Right lobe of liver (tissue), 6 donors: ENCODE measurements around the gene SHOC1. TPM values are rescaled to one million over a fixed set of nuclear protein-coding genes. Genes with fewer than 3 reads are reported as not detected.

Experiments used
- ATAC-seq, 4 donors: fragments of 200-7000 bp; cut with Tn5 transposase; one replicate each; pipeline ENCODE4 v1.9.1; 2020; ENCODE audit warnings: mild to moderate bottlenecking in 4 of 4, moderate library complexity in 4 of 4
- DNase-seq, 3 donors: peaks; one replicate each; pipeline ENCODE4 v3.0.0-alpha.2; 2020
- H3K27ac ChIP-seq, 3 donors: fragments of 200-600 bp; one replicate each; pipeline ENCODE4 v1.8.0; 2022
- H3K27me3 ChIP-seq, 2 donors: fragments of 200-600 bp; one replicate each; pipeline ENCODE4 v1.8.0; 2022
- H3K36me3 ChIP-seq, 4 donors: fragments of 200-600 bp; sonication (generic) in 1 of 4; one replicate each; pipeline versions ENCODE4 v1.5.1 to v1.8.0; 2017 to 2022; ENCODE audit warnings: control low read depth in 1 of 4
- H3K4me1 ChIP-seq, 4 donors: fragments of 200-600 bp; sonication (generic) in 1 of 4; one replicate each; pipeline versions ENCODE4 v1.5.1 to v1.8.0; 2017 to 2022; ENCODE audit warnings: control low read depth in 1 of 4
- H3K4me3 ChIP-seq, 3 donors: fragments of 200-600 bp; one replicate each; pipeline ENCODE4 v1.8.0; 2022
- H3K9me3 ChIP-seq, 4 donors: fragments of 200-600 bp; sonication (generic) in 1 of 4; one replicate each; pipeline versions ENCODE4 v1.5.1 to v1.8.0; 2017 to 2022; ENCODE audit warnings: control low read depth in 1 of 4
- CTCF ChIP-seq, 4 donors: fragments of 200-600 bp in 3 of 4; fragments of 450-650 bp in 1 of 4; IDR thresholded peaks; one replicate each; pipeline versions ENCODE4 v1.5.1 to v1.8.0; 2016 to 2022; ENCODE audit warnings: antibody characterized with exemption in 4 of 4, mild to moderate bottlenecking in 2 of 4
- POLR2A ChIP-seq: fragments of 450-650 bp; IDR thresholded peaks from one replicate; pipeline ENCODE4 v1.6.1; 2017; ENCODE audit warnings: antibody characterized with exemption, mild to moderate bottlenecking
- WGBS: methylation state at CpG from one replicate; pipeline ENCODE4 v1.1.6; 2018; ENCODE audit warnings: low coverage, low lambda C conversion rate; ENCODE audit not compliant: insufficient coverage; ENCODE audit errors: missing lambda C conversion rate; 5-methylcytosine and 5-hydroxymethylcytosine counted together
- intact Hi-C, 2 donors: fragments of 100-400 bp; cut with DNase I; formaldehyde crosslinking; loops; one replicate each; pipeline versions ENCODE4 v1.11.2 to v1.14.1; 2022
- total RNA-seq, 6 experiments: library from RNA; depleted of rRNA in 2 of 6; stranded (reverse); fragments of >200 nt in 2 of 6; fragmentation: NEBNext Ultra II Directional in 3 of 6; extraction: Animal tissue kit (Norgen Biotek cat#: 25700) in 3 of 6; gene quantifications; one replicate each; pipeline versions ENCODE4 v1.1.0 to v1.2.4, GENCODE V29; 2016 to 2023
- donor health status: DM: no; HTN: yes; CAD: no.
- donor health status: DM: no; HTN: no; CAD: no.
- donor health status: DM: no; HTN: no; CAD: no.
- donor health status: DM: no; HTN: yes; CAD: no.
- donor health status: DM: no; HTN: yes; CAD: no.

SHOC1 gene
- total RNA-seq, 6 experiments from 2014 or later = not detected

DNA sequence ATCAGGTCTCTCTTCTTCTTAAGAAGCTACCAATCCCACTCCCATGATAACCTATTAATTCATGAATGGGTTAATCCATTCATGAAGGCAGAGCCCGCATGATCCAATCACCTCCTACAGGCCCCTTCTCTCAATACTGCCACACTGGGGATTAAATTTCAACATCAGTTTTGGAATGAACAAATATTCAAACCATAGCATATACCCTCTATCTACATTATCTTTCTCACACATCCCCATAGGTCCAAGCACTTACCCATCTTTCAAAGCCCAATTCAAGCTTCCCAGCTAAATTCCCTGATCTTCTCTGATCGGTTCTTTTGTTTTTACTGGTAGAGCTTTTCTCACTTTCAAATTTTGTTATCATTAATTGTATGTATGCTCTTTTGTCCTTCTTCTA, 10.5 kb upstream of the SHOC1 start:
- no peak overlapping the region for H3K4me3 ChIP-seq
- DNase-seq (no peak), ATAC-seq (no peak)
- WGBS = 88% methylated on average over 2 of the region's 2 CpGs
- no peaks in the 10 kb centered on the region for H3K36me3 ChIP-seq
- TF ChIP-seq POLR2A = no peak
- TF ChIP-seq CTCF (IDR thresholded peaks at IDR 0.05) = no peak
- H3K27me3 ChIP-seq = no peaks in the 10 kb centered on the region
- intact Hi-C loops = no loop called here
- H3K4me1 ChIP-seq = no peaks in the 10 kb centered on the region
- no peak overlapping the region for H3K27ac ChIP-seq
- no peaks in the 10 kb centered on the region for H3K9me3 ChIP-seq

DNA sequence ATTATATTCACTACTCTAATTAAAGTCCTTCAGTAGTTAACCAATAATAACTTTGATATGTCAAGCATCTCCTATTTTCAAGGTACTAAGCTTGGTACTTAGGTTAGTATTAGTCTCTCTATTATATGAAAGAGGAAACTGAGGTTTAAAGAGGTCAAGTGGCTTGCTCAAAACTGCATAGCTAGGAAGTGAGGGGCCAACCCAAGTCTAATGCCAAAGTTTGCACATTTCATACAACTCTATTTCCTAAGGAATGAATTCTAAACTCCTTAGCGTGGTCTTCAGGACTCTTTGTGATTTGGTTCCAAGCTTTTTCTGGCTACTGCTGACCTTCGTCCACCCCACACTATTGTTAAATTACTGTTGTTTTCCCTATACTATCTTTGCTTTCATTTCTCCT, 9.9 kb upstream of the SHOC1 start:
- H3K4me3 ChIP-seq = no peak overlapping the region
- no peaks in the 10 kb centered on the region for H3K27me3 ChIP-seq
- intact Hi-C loops = no loop called here
- no peak for DNase-seq
- no peak overlapping the region for H3K27ac ChIP-seq
- H3K9me3 ChIP-seq = no peaks in the 10 kb centered on the region
- no peak for ATAC-seq
- no peaks in the 10 kb centered on the region for H3K36me3 ChIP-seq
- 72% methylated on average over 2 of the region's 2 CpGs for WGBS
- H3K4me1 ChIP-seq = no peaks in the 10 kb centered on the region
- TF ChIP-seq POLR2A = no peak
- TF ChIP-seq CTCF (IDR thresholded peaks at IDR 0.05) = no peak

GRCh38 chr9:111803924-111804323, 9.2 kb upstream of the SHOC1 start:
- Histone ChIP-seq H3K27ac (no peak overlapping the region), H3K27me3 (no peaks in the 10 kb centered on the region), H3K4me1 (no peaks in the 10 kb centered on the region), H3K9me3 (no peaks in the 10 kb centered on the region), H3K36me3 (no peaks in the 10 kb centered on the region), H3K4me3 (no peak overlapping the region)
- intact Hi-C loops = no loop called here
- ATAC-seq (no peak), DNase-seq (no peak)
- TF ChIP-seq CTCF (IDR thresholded peaks at IDR 0.05) (no peak), POLR2A (no peak)
- WGBS = 72% methylated on average over 3 of the region's 3 CpGs

DNA sequence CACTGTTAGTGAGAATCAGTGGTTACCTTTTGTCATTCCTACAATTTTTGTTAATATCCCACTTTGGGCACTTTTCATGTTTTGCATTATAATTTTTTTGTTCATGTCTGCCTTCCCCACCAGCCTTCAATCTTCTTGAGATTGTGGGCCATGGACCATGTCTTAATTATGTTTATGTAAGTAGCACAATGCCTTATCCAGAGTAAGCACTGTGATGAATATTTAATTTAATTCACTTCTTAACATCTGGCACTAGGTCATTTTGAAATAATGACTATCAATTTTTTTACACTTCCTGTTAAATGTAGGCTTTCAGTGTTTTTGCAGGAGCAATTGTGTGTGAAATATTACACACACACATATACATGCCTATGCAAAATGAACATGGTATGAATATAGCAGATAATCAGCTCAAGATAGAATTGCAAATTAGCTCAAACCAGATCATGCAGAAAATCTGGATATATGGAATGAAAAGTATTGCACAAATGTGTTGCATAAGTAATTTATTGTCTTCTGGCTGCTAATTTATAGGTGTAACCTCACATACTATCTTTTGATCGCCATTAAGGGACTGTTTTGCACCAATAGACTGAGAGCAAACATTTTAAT, 5.3 kb upstream of the SHOC1 start:
- DNase-seq (no peak), ATAC-seq (no peak)
- Histone ChIP-seq H3K4me1 (no peaks in the 10 kb centered on the region), H3K4me3 (no peak overlapping the region), H3K27ac (no peak overlapping the region), H3K9me3 (no peaks in the 10 kb centered on the region), H3K36me3 (no peaks in the 10 kb centered on the region), H3K27me3 (no peaks in the 10 kb centered on the region)
- WGBS = 100% methylated on average over 1 of the region's 1 CpG
- no peak for TF ChIP-seq POLR2A
- no peak for TF ChIP-seq CTCF (IDR thresholded peaks at IDR 0.05)
- intact Hi-C loops = no loop called here

- DNase-seq (no peak), ATAC-seq (no peak)
- no peaks in the 10 kb centered on the region for H3K27me3 ChIP-seq
- no peak for TF ChIP-seq CTCF (IDR thresholded peaks at IDR 0.05)
- TF ChIP-seq POLR2A = no peak
- no peaks in the 10 kb centered on the region for H3K36me3 ChIP-seq
- H3K27ac ChIP-seq = no peak overlapping the region
- no peaks in the 10 kb centered on the region for H3K9me3 ChIP-seq
- no peaks in the 10 kb centered on the region for H3K4me1 ChIP-seq
- intact Hi-C loops = no loop called here
- no peak overlapping the region for H3K4me3 ChIP-seq
Measured at GRCh38 chr9:111799506-111799905, 4.8 kb upstream of the SHOC1 start.
